Sigmoid colon (tissue), 7 donors: ENCODE data around the gene LURAP1L. TPM values are rescaled to one million over a fixed set of nuclear protein-coding genes. Genes with fewer than 3 reads are reported as not detected.

Source experiments
- DNase-seq: peaks from one replicate; pipeline ENCODE4 v3.0.0-alpha.2; 2019
- H3K27ac ChIP-seq, 4 donors: fragments of 200-600 bp; sonication (generic); one replicate each; pipeline ENCODE4 v1.5.1; 2016 to 2019; ENCODE audit warnings: mild to moderate bottlenecking in 1 of 4
- H3K27me3 ChIP-seq, 3 donors: fragments of 200-600 bp; sonication (generic); one replicate each; pipeline ENCODE4 v1.5.1; 2019; ENCODE audit warnings: mild to moderate bottlenecking in 1 of 3
- H3K36me3 ChIP-seq, 4 donors: fragments of 200-600 bp; sonication (generic); one replicate each; pipeline ENCODE4 v1.5.1; 2016 to 2019
- H3K4me1 ChIP-seq, 4 donors: fragments of 200-600 bp; sonication (generic); one replicate each; pipeline ENCODE4 v1.5.1; 2017 to 2019
- H3K4me3 ChIP-seq, 4 donors: fragments of 200-600 bp; sonication (generic); one replicate each; pipeline ENCODE4 v1.5.1; 2017 to 2019; ENCODE audit warnings: mild to moderate bottlenecking in 2 of 4, moderate library complexity in 1 of 4
- H3K9me3 ChIP-seq, 4 donors: fragments of 200-600 bp in 3 of 4; sonication (generic) in 3 of 4; one replicate each; pipeline versions ENCODE4 v1.5.1 to v1.6.1; 2013 to 2019
- EP300 ChIP-seq, 4 donors: sonication (generic); formaldehyde crosslinking; IDR thresholded peaks; one replicate each; pipeline ENCODE4 v1.6.1; 2017; ENCODE audit warnings: antibody characterized with exemption in 4 of 4
- POLR2A ChIP-seq, 2 donors: fragments of 450-650 bp; IDR thresholded peaks; one replicate each; pipeline ENCODE4 v1.6.1; 2016; ENCODE audit warnings: antibody characterized with exemption in 2 of 2, mild to moderate bottlenecking in 2 of 2, moderate library complexity in 2 of 2
- POLR2AphosphoS5 ChIP-seq, 4 donors: sonication (generic); formaldehyde crosslinking; IDR thresholded peaks; one replicate each; pipeline ENCODE4 v1.6.1; 2017; ENCODE audit warnings: antibody characterized with exemption in 4 of 4
- WGBS, 2 donors: extraction: QIAGEN DNeasy Blood & Tissue Kit; methylation state at CpG; one replicate each; pipeline ENCODE4 v1.1.7; 2013; 5-methylcytosine and 5-hydroxymethylcytosine counted together
- intact Hi-C: fragments of 100-400 bp; cut with DNase I; formaldehyde crosslinking; loops from one replicate; pipeline ENCODE4 v1.15.1; 2023
- polyA plus RNA-seq, 3 donors: library from polyadenylated mRNA; stranded (reverse); fragments of 200-250 nt; gene quantifications; one replicate each; pipeline ENCODE4 v1.2.3, GENCODE V29; 2013
- total RNA-seq, 4 donors: library from RNA; depleted of rRNA; stranded (reverse); fragments of >200 nt; gene quantifications; one replicate each; pipeline ENCODE4 v1.1.0, GENCODE V29; 2016
- TF ChIP-seq, protein P1 (sequence below), 4 experiments: fragments of 450-650 bp in 3 of 4; fragments of 200-600 bp in 1 of 4; IDR thresholded peaks; one replicate each; pipeline ENCODE4 v1.5.1; 2016 to 2019; ENCODE audit warnings: antibody characterized with exemption in 4 of 4, mild to moderate bottlenecking in 3 of 4, moderate library complexity in 2 of 4
- donor health status: healthy with polysubstance abuse.
- donor health status: Bipolar disorder and iron deficiency.
- donor health status: healthy.

The LURAP1L gene
- total and polyA plus RNA-seq, 7 donors, result 16.2 to 38.4 (median 23.2) TPM

DNA sequence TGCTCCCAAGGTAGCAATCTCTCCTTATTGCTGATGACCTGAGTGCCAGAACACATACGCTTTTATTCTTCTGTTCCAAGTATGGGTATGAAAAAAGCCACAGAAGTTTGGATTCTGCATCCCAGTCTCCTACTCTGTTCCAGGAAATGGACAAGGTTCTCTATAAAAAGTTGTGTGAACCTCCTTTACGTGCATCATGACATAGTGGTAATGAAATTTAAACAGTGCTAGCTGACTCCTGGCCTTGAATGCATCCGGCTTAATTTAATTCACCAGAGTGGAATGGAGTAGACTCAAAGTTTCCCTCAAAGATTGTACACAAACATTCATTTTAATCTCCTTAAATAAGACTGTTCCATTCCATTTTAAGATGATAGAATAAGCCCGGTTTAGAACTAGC lies 68.9 kb downstream of the LURAP1L start:
- Histone ChIP-seq H3K36me3 (no peaks in the 10 kb centered on the region), H3K4me1 (peaks cover 0 to 16% (median 6%) of the 10 kb centered on the region in 4 donors), H3K9me3 (no peaks in the 10 kb centered on the region), H3K27ac (peak overlapping the region in 3 of 4 donors; percentile 35 to 70 (median 62)), H3K4me3 (no peak overlapping the region), H3K27me3 (no peaks in the 10 kb centered on the region)
- no peak for DNase-seq
- TF ChIP-seq EP300 (IDR thresholded peaks at IDR 0.05), result no peak
- peak in 1 of 4 donors; percentile 13 for TF ChIP-seq POLR2AphosphoS5 (IDR thresholded peaks at IDR 0.05)
- TF ChIP-seq, protein P1, sequence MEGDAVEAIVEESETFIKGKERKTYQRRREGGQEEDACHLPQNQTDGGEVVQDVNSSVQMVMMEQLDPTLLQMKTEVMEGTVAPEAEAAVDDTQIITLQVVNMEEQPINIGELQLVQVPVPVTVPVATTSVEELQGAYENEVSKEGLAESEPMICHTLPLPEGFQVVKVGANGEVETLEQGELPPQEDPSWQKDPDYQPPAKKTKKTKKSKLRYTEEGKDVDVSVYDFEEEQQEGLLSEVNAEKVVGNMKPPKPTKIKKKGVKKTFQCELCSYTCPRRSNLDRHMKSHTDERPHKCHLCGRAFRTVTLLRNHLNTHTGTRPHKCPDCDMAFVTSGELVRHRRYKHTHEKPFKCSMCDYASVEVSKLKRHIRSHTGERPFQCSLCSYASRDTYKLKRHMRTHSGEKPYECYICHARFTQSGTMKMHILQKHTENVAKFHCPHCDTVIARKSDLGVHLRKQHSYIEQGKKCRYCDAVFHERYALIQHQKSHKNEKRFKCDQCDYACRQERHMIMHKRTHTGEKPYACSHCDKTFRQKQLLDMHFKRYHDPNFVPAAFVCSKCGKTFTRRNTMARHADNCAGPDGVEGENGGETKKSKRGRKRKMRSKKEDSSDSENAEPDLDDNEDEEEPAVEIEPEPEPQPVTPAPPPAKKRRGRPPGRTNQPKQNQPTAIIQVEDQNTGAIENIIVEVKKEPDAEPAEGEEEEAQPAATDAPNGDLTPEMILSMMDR (IDR thresholded peaks at IDR 0.05), result no peak
- TF ChIP-seq POLR2A (IDR thresholded peaks at IDR 0.05), result no peak
- 82 to 86% methylated on average over 4 of the region's 4 CpGs for WGBS, 2 donors
- intact Hi-C loops, result no loop called here

DNA sequence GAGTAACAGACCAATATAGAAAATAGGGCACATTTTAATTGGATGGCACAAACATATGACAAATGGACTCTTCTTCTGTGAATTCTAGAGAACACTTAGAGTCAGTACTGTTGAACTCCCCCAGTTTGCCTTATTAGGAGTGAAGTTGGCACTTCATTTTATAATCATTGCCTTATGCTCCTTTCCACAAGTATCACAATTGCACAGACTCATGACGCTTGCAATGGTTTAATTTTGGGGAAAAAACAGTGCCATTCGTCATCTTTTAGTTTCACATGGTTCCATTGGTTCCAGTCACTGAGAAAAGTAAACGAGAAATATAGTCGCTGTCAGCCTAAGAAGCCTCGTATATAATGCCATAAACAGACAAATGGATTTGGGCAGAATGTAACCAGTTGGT lies 71.2 kb downstream of the LURAP1L start:
- no peak for DNase-seq
- H3K4me3 ChIP-seq, result no peak overlapping the region
- H3K36me3 ChIP-seq, result no peaks in the 10 kb centered on the region
- no peak for TF ChIP-seq POLR2AphosphoS5 (IDR thresholded peaks at IDR 0.05)
- no peak for TF ChIP-seq POLR2A (IDR thresholded peaks at IDR 0.05)
- no peak for TF ChIP-seq EP300 (IDR thresholded peaks at IDR 0.05)
- TF ChIP-seq, protein P1 (IDR thresholded peaks at IDR 0.05), result no peak
- WGBS, 2 donors, result 84 to 89% methylated on average over 5 of the region's 5 CpGs
- peaks cover 0 to 18% (median 9%) of the 10 kb centered on the region in 4 donors for H3K4me1 ChIP-seq
- H3K27me3 ChIP-seq, result no peaks in the 10 kb centered on the region
- H3K9me3 ChIP-seq, result no peaks in the 10 kb centered on the region
- H3K27ac ChIP-seq, result no peak overlapping the region
- intact Hi-C loops, result no loop called here

DNA sequence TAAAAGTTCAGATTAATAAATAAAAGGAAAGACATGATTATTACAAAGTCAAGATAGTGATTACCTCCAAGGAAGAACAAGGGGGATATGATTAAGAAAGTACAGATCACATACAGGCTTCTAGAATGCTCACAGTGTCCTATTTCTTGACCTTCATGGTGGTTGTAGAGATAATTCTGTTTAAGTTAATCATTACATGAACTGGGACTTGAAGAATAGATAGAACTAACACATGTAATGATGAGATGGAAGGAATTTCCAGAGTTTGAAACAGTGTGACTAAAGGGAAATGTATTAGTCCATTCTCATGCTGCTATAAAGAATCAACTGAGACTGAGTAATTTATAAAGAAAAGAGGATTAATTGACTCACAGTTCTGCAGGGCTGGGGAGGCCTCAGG lies 72.7 kb downstream of the LURAP1L start:
- TF ChIP-seq EP300 (IDR thresholded peaks at IDR 0.05) (no peak), POLR2AphosphoS5 (IDR thresholded peaks at IDR 0.05) (no peak), POLR2A (IDR thresholded peaks at IDR 0.05) (no peak)
- TF ChIP-seq, protein P1 (IDR thresholded peaks at IDR 0.05), result no peak
- DNase-seq, result no peak
- Histone ChIP-seq H3K4me3 (no peak overlapping the region), H3K4me1 (peaks cover 0 to 18% (median 9%) of the 10 kb centered on the region in 4 donors), H3K9me3 (no peaks in the 10 kb centered on the region), H3K36me3 (no peaks in the 10 kb centered on the region), H3K27me3 (no peaks in the 10 kb centered on the region), H3K27ac (no peak overlapping the region)
- intact Hi-C loops, result no loop called here

DNA sequence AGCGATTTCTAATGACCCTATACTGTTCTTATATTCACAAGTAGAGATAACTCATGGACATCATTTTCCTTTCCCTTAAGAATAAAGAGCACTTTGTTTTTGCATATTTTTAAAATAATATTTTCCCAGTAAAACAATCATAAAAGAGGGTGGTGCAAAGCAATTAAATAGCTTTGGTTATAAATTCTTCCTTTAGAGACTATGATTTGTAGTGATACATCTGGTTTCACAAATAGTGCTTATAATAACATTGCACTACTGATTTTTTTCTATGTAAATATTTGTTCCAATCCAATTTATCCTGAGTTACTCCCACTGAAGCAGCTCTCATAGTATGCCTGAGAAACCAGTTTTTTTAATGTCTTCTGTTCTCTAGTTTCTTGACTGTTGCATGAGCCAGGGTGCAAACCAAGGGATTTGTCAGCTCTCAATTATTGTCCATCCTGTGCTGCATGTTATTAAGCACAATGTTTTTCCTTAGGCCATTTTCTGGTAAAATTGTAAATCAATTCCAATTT lies 74.7 kb downstream of the LURAP1L start:
- intact Hi-C loops, result no loop called here
- WGBS, 2 donors, result 33 to 61% methylated on average over 1 of the region's 1 CpG
- no peak for TF ChIP-seq POLR2AphosphoS5 (IDR thresholded peaks at IDR 0.05)
- TF ChIP-seq POLR2A (IDR thresholded peaks at IDR 0.05), result no peak
- TF ChIP-seq, protein P1 (IDR thresholded peaks at IDR 0.05), result no peak
- TF ChIP-seq EP300 (IDR thresholded peaks at IDR 0.05), result no peak

More for the DNA sequence above, 74.7 kb downstream of the LURAP1L start:
- Histone ChIP-seq H3K27me3 (no peaks in the 10 kb centered on the region), H3K27ac (no peak overlapping the region), H3K4me3 (no peak overlapping the region), H3K4me1 (peaks cover 0 to 9% (median 3%) of the 10 kb centered on the region in 4 donors), H3K36me3 (no peaks in the 10 kb centered on the region), H3K9me3 (no peaks in the 10 kb centered on the region)
- no peak for DNase-seq
